Measurements from ENCODE around the gene CCDC87.

The CCDC87 gene

DNA sequence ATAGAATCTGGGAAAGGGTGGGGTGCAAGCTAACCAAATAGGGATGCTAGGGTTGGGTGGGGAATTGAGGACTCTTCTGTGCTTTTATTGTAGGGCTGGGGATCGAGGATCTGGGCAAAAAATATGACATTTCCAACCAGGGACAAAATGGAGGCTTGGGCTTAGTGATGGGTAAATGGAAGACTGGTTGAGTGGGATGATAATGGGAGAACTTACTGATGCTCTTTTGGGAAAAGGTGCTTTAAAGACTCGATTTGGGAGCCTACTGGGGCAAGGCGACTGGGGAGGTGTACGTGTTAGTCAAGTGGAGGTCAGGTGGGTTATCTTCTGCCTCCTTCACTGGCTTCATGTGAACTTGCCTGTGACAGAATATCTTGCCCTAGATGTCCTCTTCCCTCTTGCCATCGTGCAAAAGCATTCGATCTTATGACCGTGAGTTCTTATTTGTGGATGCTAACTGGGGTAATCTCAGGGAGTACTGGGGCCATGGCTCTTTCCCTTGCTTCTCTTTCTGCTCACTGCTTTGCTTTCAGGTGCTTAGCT lies 35.3 kb upstream of the CCDC87 start:
- H3K4me3 ChIP-seq (ENCODE audit: insufficient read depth, low read length, poor library complexity, severe bottlenecking) = no peak overlapping the region
- H3K9me2 ChIP-seq (replicated peaks; ENCODE audit: insufficient read depth, low read length) = no peaks in the 10 kb centered on the region
- no peaks in the 10 kb centered on the region for H3K27me3 ChIP-seq (ENCODE audit: low read length)
- H3F3A ChIP-seq (ENCODE audit: insufficient read depth) = peaks cover 18% of the 10 kb centered on the region; the same call in 1 of the 2 replicates
- no peaks in the 10 kb centered on the region for H3K9me3 ChIP-seq (ENCODE audit: insufficient read depth, low read length)
- H2AFZ ChIP-seq (ENCODE audit: low read depth, low read length, severe bottlenecking) = no peak overlapping the region
- H3K36me3 ChIP-seq (ENCODE audit: low read length) = peaks cover 50% of the 10 kb centered on the region
- H3K79me2 ChIP-seq (ENCODE audit: insufficient read depth, low read length) = peaks cover 99% of the 10 kb centered on the region
- no peak overlapping the region for H3K27ac ChIP-seq (ENCODE audit: low read depth, low read length)
- TF ChIP-seq EZH2phosphoT487 (conservative IDR thresholded peaks at IDR 0.05; ENCODE audit: low read length) (no peak), CTCF (IDR thresholded peaks at IDR 0.05; ENCODE audit: insufficient read depth, low read length, poor library complexity, severe bottlenecking) (no peak)
- no peak overlapping the region for H3K4me2 ChIP-seq (ENCODE audit: low read depth, low read length, poor library complexity, severe bottlenecking)
- H3K9ac ChIP-seq (ENCODE audit: low read length) = no peak overlapping the region
- H4K20me1 ChIP-seq (ENCODE audit: low read depth, low read length) = peaks cover 29% of the 10 kb centered on the region

DNA sequence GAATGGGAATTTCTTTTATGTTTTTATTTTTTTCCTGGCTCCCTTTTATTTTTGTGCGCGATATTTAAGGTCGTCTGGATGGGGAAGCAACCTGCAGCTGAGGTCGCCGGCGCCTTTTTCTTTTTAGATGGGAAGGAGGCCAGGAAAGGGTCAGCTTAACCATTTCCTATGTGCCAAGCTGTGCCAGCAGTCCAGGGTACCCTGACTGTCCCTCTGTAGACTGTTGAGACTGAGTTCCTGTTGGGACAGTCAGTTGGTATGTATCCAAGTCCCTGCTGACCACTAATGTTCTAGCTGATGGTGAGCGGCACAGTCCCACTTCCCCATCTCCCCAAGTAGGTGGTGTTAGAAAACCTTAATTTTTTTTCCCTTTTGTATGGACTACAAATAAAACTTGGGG lies 34.1 kb upstream of the CCDC87 start:
- H2AFZ ChIP-seq (ENCODE audit: low read depth, low read length, severe bottlenecking) = no peak overlapping the region
- no peak overlapping the region for H3K9ac ChIP-seq (ENCODE audit: low read length)
- no peaks in the 10 kb centered on the region for H3K27me3 ChIP-seq (ENCODE audit: low read length)
- H3K4me2 ChIP-seq (ENCODE audit: low read depth, low read length, poor library complexity, severe bottlenecking) = no peak overlapping the region
- peaks cover 11% of the 10 kb centered on the region; the same call in 1 of the 2 replicates for H3F3A ChIP-seq (ENCODE audit: insufficient read depth)
- H3K36me3 ChIP-seq (ENCODE audit: low read length) = peaks cover 57% of the 10 kb centered on the region
- H3K9me3 ChIP-seq (ENCODE audit: insufficient read depth, low read length) = no peaks in the 10 kb centered on the region
- no peak overlapping the region for H3K4me3 ChIP-seq (ENCODE audit: insufficient read depth, low read length, poor library complexity, severe bottlenecking)
- TF ChIP-seq EZH2phosphoT487 (conservative IDR thresholded peaks at IDR 0.05; ENCODE audit: low read length) = no peak
- TF ChIP-seq CTCF (IDR thresholded peaks at IDR 0.05; ENCODE audit: insufficient read depth, low read length, poor library complexity, severe bottlenecking) = no peak
- peaks cover 36% of the 10 kb centered on the region for H4K20me1 ChIP-seq (ENCODE audit: low read depth, low read length)
- H3K79me2 ChIP-seq (ENCODE audit: insufficient read depth, low read length) = peaks cover 100% of the 10 kb centered on the region
- no peak overlapping the region for H3K27ac ChIP-seq (ENCODE audit: low read depth, low read length)
- H3K9me2 ChIP-seq (replicated peaks; ENCODE audit: insufficient read depth, low read length) = no peaks in the 10 kb centered on the region

DNA sequence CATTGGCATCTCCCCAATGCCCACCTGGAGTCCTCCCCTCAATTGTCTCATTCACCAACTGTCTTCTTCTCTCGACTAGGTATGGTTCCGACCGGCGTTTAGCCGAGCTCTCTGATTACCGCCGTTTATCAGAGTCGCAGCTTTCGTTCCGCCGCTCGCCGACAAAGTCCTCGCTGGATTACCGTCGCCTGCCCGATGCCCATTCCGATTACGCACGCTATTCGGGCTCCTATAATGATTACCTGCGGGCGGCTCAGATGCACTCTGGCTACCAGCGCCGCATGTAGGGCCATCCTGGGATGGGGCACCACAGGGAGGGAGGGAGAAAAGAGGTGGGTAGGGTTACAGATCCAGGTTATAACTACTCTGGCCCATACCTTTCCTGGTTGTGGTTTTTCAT lies 33.5 kb upstream of the CCDC87 start:
- H3K36me3 ChIP-seq (ENCODE audit: low read length) = peaks cover 58% of the 10 kb centered on the region
- H3K79me2 ChIP-seq (ENCODE audit: insufficient read depth, low read length) = peaks cover 100% of the 10 kb centered on the region
- no peak overlapping the region for H3K27ac ChIP-seq (ENCODE audit: low read depth, low read length)
- H3K9me2 ChIP-seq (replicated peaks; ENCODE audit: insufficient read depth, low read length) = no peaks in the 10 kb centered on the region
- 0 out of 2 replicates have a peak, but pooled peaks cover 8% of the 10 kb centered on the region for H3F3A ChIP-seq (ENCODE audit: insufficient read depth)
- peaks cover 40% of the 10 kb centered on the region for H4K20me1 ChIP-seq (ENCODE audit: low read depth, low read length)
- no peak overlapping the region for H2AFZ ChIP-seq (ENCODE audit: low read depth, low read length, severe bottlenecking)
- TF ChIP-seq CTCF (IDR thresholded peaks at IDR 0.05; ENCODE audit: insufficient read depth, low read length, poor library complexity, severe bottlenecking) (no peak), EZH2phosphoT487 (conservative IDR thresholded peaks at IDR 0.05; ENCODE audit: low read length) (no peak)
- H3K4me2 ChIP-seq (ENCODE audit: low read depth, low read length, poor library complexity, severe bottlenecking) = no peak overlapping the region
- no peak overlapping the region for H3K9ac ChIP-seq (ENCODE audit: low read length)
- H3K9me3 ChIP-seq (ENCODE audit: insufficient read depth, low read length) = no peaks in the 10 kb centered on the region
- H3K4me3 ChIP-seq (ENCODE audit: insufficient read depth, low read length, poor library complexity, severe bottlenecking) = no peak overlapping the region
- H3K27me3 ChIP-seq (ENCODE audit: low read length) = no peaks in the 10 kb centered on the region
